ENCODE results near the gene PRR33. TPM values are rescaled to one million over a fixed set of nuclear protein-coding genes. Genes with fewer than 3 reads are reported as not detected.

Gene PRR33
- total and polyA plus RNA-seq, 9 of the 15 experiments (the other 6 are each of a cell fraction or from before 2014, with no cell fraction given): not detected

- Histone ChIP-seq H4K20me1 (replicated peaks; ENCODE audit: control insufficient read depth, insufficient read depth, low read length) (peaks cover 12% of the 10 kb centered on the region), H3K79me2 (ENCODE audit: control insufficient read depth, insufficient read depth, low read length) (no peaks in the 10 kb centered on the region), H3K4me3 (no peak overlapping the region), H3K4me2 (ENCODE audit: insufficient read depth, low read length) (no peak overlapping the region), H2AFZ (ENCODE audit: low read depth, low read length) (no peak overlapping the region), H3K9me1 (ENCODE audit: control insufficient read depth, insufficient read depth, low read length) (no peaks in the 10 kb centered on the region), H3K9ac (ENCODE audit: insufficient read depth in 1 of 2, low read depth in 2 of 2, low read length in 2 of 2) (no peak overlapping the region), H3K27ac (ENCODE audit: extremely low read depth, low read depth, low read length) (no peak overlapping the region), H3K9me3 (replicated peaks; ENCODE audit: control insufficient read depth, insufficient read depth, low read depth, low read length) (no peaks in the 10 kb centered on the region), H3K27me3 (ENCODE audit: control insufficient read depth in 2 of 2, insufficient read depth in 2 of 2, low read length in 2 of 2) (peaks cover 3 to 54% of the 10 kb centered on the region in 2 experiments; a peak in 3 of 5 replicates), H3K4me1 (replicated peaks in 1 of 2; ENCODE audit: control insufficient read depth in 2 of 2, insufficient read depth in 2 of 2, low read length in 2 of 2) (peaks cover 0 to 64% of the 10 kb centered on the region in 2 experiments; a peak in 4 of 5 replicates), H3K36me3 (ENCODE audit: control insufficient read depth, insufficient read depth, low read length) (no peaks in the 10 kb centered on the region)
- ATAC-seq (no peak), DNase-seq (ENCODE audit: extremely low read depth in 1 of 4, low spot score in 3 of 4) (no peak), FAIRE-seq (no peak)
- CTCF ChIA-PET (ENCODE audit: low intra/inter-chr PET ratio): interaction anchor here (1.6 to 3.5 kb wide), 2 partner anchors 161 to 312 kb away, joined by 7 to 54 read pairs; partner anchors contain the start of gene H19
- 6% methylated on average over 6 of the region's 12 CpGs for WGBS (ENCODE audit: insufficient coverage, low coverage, missing lambda C conversion rate)
- POLR2A ChIA-PET: no interaction called here
- intact Hi-C loops (cut with micrococcal nuclease): no loop called here
- in situ Hi-C loops (cut with MboI): no loop called here
- no TSS peak for BruUV-seq (replicated peaks)
- no peak for TF ChIP-seq NCOR1 (IDR thresholded peaks at IDR 0.05)
- no peak for TF ChIP-seq CHD2 (IDR thresholded peaks at IDR 0.05; ENCODE audit: low read depth, low read length)
- TF ChIP-seq CCNT2 (IDR thresholded peaks at IDR 0.05; ENCODE audit: borderline replicate concordance, extremely low read depth, insufficient read length, low read depth, low read length): no peak
- no peak for TF ChIP-seq ZNF274 (IDR thresholded peaks at IDR 0.05; ENCODE audit: borderline replicate concordance, low read depth, low read length)
- TF ChIP-seq SNAPC5 (CRISPR knock-in tag; IDR thresholded peaks at IDR 0.05): no peak
- TF ChIP-seq SIX5 (IDR thresholded peaks at IDR 0.05; ENCODE audit: borderline replicate concordance in 1 of 2, insufficient read depth in 1 of 2, low read depth in 1 of 2, low read length in 2 of 2): no peak
- no peak for TF ChIP-seq SRSF7 (optimal IDR thresholded peaks at IDR 0.05; ENCODE audit: low read depth, low read length)
- no peak for TF ChIP-seq PRDM10 (IDR thresholded peaks at IDR 0.05; ENCODE audit: partially characterized antibody)
- TF ChIP-seq MITF (IDR thresholded peaks at IDR 0.05): no peak
- no peak for TF ChIP-seq ZNF449 (CRISPR knock-in tag; IDR thresholded peaks at IDR 0.05)
- no peak for TF ChIP-seq EWSR1 (IDR thresholded peaks at IDR 0.05; ENCODE audit: borderline replicate concordance, low read depth, partially characterized antibody)
- no peak for TF ChIP-seq RCOR1 (IDR thresholded peaks at IDR 0.05; ENCODE audit: borderline replicate concordance in 1 of 2, low read depth in 2 of 2, low read length in 2 of 2)
- no peak for TF ChIP-seq PTTG1 (tag; IDR thresholded peaks at IDR 0.05; ENCODE audit: low read depth)
- no peak for TF ChIP-seq ZNF75A (CRISPR knock-in tag; IDR thresholded peaks at IDR 0.05)
Measured at GRCh38 chr11:1839204-1839923, 52.3 kb downstream of the PRR33 start.

All from K562 (cell line).